ENCODE measurements around the gene NAV3. TPM values are rescaled to one million over a fixed set of nuclear protein-coding genes. Genes with fewer than 3 reads are reported as not detected.

Gene NAV3
- total RNA-seq, 2 donors from 2014 or later: 0.72 to 1.9 TPM

- H3K36me3 ChIP-seq: no peaks in the 10 kb centered on the region
- intact Hi-C loops (cut with DNase I): no loop called here
- no peaks in the 10 kb centered on the region for H3K9me3 ChIP-seq
- no peaks in the 10 kb centered on the region for H3K27me3 ChIP-seq
- no peak for TF ChIP-seq CTCF (IDR thresholded peaks at IDR 0.05)
- H3K4me1 ChIP-seq: no peaks in the 10 kb centered on the region
- H3K4me3 ChIP-seq: no peak overlapping the region
- H3K27ac ChIP-seq: no peak overlapping the region
- no peak overlapping the region for H3K9ac ChIP-seq (ENCODE audit: low read depth in 2 of 2, low read length in 2 of 2)
- no peak for DNase-seq
Measured at GRCh38 chr12:77841521-77841920, 10.8 kb downstream of the NAV3 start.

- TF ChIP-seq CTCF (IDR thresholded peaks at IDR 0.05): no peak
- Histone ChIP-seq H3K27ac (no peak overlapping the region), H3K4me3 (no peak overlapping the region), H3K4me1 (no peaks in the 10 kb centered on the region), H3K36me3 (no peaks in the 10 kb centered on the region), H3K27me3 (no peaks in the 10 kb centered on the region), H3K9ac (ENCODE audit: low read depth in 2 of 2, low read length in 2 of 2) (no peak overlapping the region), H3K9me3 (no peaks in the 10 kb centered on the region)
- DNase-seq: no peak
- intact Hi-C loops (cut with DNase I): no loop called here
Measured at GRCh38 chr12:77842430-77842829, 11.7 kb downstream of the NAV3 start.

GRCh38 chr12:77845831-77846230, 15.1 kb downstream of the NAV3 start:
- no peaks in the 10 kb centered on the region for H3K4me1 ChIP-seq
- H3K4me3 ChIP-seq: no peak overlapping the region
- H3K36me3 ChIP-seq: no peaks in the 10 kb centered on the region
- no peaks in the 10 kb centered on the region for H3K27me3 ChIP-seq
- H3K9me3 ChIP-seq: no peaks in the 10 kb centered on the region
- no peak overlapping the region for H3K9ac ChIP-seq (ENCODE audit: low read depth in 2 of 2, low read length in 2 of 2)
- intact Hi-C loops (cut with DNase I): no loop called here
- no peak for DNase-seq
- TF ChIP-seq CTCF (IDR thresholded peaks at IDR 0.05): no peak
- H3K27ac ChIP-seq: no peak overlapping the region

- H3K4me3 ChIP-seq: no peak overlapping the region
- no peaks in the 10 kb centered on the region for H3K9me3 ChIP-seq
- H3K4me1 ChIP-seq: no peaks in the 10 kb centered on the region
- intact Hi-C loops (cut with DNase I): no loop called here
- no peak overlapping the region for H3K9ac ChIP-seq (ENCODE audit: low read depth in 2 of 2, low read length in 2 of 2)
- no peak for TF ChIP-seq CTCF (IDR thresholded peaks at IDR 0.05)
- H3K27me3 ChIP-seq: no peaks in the 10 kb centered on the region
- DNase-seq: no peak
- H3K27ac ChIP-seq: no peak overlapping the region
- H3K36me3 ChIP-seq: no peaks in the 10 kb centered on the region
Measured at GRCh38 chr12:77847060-77847541, 16.4 kb downstream of the NAV3 start.

- intact Hi-C loops (cut with DNase I): no loop called here
- Histone ChIP-seq H3K9ac (ENCODE audit: low read depth in 2 of 2, low read length in 2 of 2) (no peak overlapping the region), H3K4me3 (no peak overlapping the region), H3K27me3 (no peaks in the 10 kb centered on the region), H3K27ac (peak overlapping the region; percentile 13), H3K9me3 (no peaks in the 10 kb centered on the region), H3K36me3 (no peaks in the 10 kb centered on the region), H3K4me1 (no peaks in the 10 kb centered on the region)
- no peak for TF ChIP-seq CTCF (IDR thresholded peaks at IDR 0.05)
- DNase-seq: no peak
Measured at GRCh38 chr12:77847680-77848431, 17.2 kb downstream of the NAV3 start.

Data from colonic mucosa (tissue), 4 donors.